NCI-H345 treated with DMSO at 0.1 percent for 48 hours (cell line): ENCODE measurements around the gene DNAL1.
"Not testable (repeated sequence)": the region's sequence is repeated elsewhere in the genome, so short reads cannot be mapped to it uniquely, and the experiment has no call there.

ENCODE experiments used
- DNase-seq: peaks from one replicate; lab custom pipeline; 2025; ENCODE audit not compliant: unreplicated experiment; lab: John Stamatoyannopoulos, UW

The DNAL1 gene

GRCh38 chr14:73637830-73638229, 7.0 kb upstream of the DNAL1 start:
- DNase-seq, result no peak

- no peak for DNase-seq
These were observed 3.9 kb upstream of the DNAL1 start for GRCh38 chr14:73640796-73641365.

GRCh38 chr14:73645248-73645610, 443 bp downstream of the DNAL1 start:
- no peak for DNase-seq

GRCh38 chr14:73651005-73651404, 6.2 kb downstream of the DNAL1 start:
- DNase-seq, result no peak

- DNase-seq, result no peak
These were observed 11.1 kb downstream of the DNAL1 start for GRCh38 chr14:73655851-73656250.

- DNase-seq, result not testable (repeated sequence)
These were observed 14.4 kb downstream of the DNAL1 start for GRCh38 chr14:73659202-73659601.

GRCh38 chr14:73660511-73660910, 15.7 kb downstream of the DNAL1 start:
- DNase-seq, result no peak

GRCh38 chr14:73661872-73662271, 17.1 kb downstream of the DNAL1 start:
- DNase-seq, result no peak

GRCh38 chr14:73662487-73662943, 17.7 kb downstream of the DNAL1 start:
- no peak for DNase-seq

- no peak for DNase-seq
These were observed 18.9 kb downstream of the DNAL1 start for GRCh38 chr14:73663548-73664212.

GRCh38 chr14:73665130-73665529, 20.3 kb downstream of the DNAL1 start:
- DNase-seq, result no peak

- DNase-seq, result no peak
These were observed 21.8 kb downstream of the DNAL1 start for GRCh38 chr14:73666583-73666982.

- no peak for DNase-seq
These were observed 23.1 kb downstream of the DNAL1 start for GRCh38 chr14:73667854-73668253.

- DNase-seq, result no peak
These were observed 30.2 kb downstream of the DNAL1 start for GRCh38 chr14:73674986-73675385.

- DNase-seq, result no peak
These were observed 33.9 kb downstream of the DNAL1 start for GRCh38 chr14:73678698-73679097.

GRCh38 chr14:73680821-73681220, 36.0 kb downstream of the DNAL1 start:
- DNase-seq, result no peak

- no peak for DNase-seq
These were observed 39.8 kb downstream of the DNAL1 start for GRCh38 chr14:73684627-73685026.

- DNase-seq, result no peak
These were observed 40.5 kb downstream of the DNAL1 start for GRCh38 chr14:73685328-73685727.

- DNase-seq, result no peak
These were observed 42.1 kb downstream of the DNAL1 start for GRCh38 chr14:73686901-73687300.

- DNase-seq, result no peak
These were observed 49.3 kb downstream of the DNAL1 start for GRCh38 chr14:73694083-73694482.

- no peak for DNase-seq
These were observed 50.3 kb downstream of the DNAL1 start for GRCh38 chr14:73695082-73695481.

- no peak for DNase-seq
These were observed 51.2 kb downstream of the DNAL1 start for GRCh38 chr14:73695997-73696396.
